ENCODE results near the gene SUCO. TPM values are rescaled to one million over a fixed set of nuclear protein-coding genes. Genes with fewer than 3 reads are reported as not detected.
A peak's percentile ranks its signal among the peaks of the same experiment; 100 is the strongest.

SUCO gene
- total and polyA plus RNA-seq, 2 of the 4 experiments (the other 2 are of a cell fraction), result 11.4 to 21.5 TPM

GRCh38 chr1:172650474-172651193 lies 117.7 kb downstream of the SUCO start:
- BruUV-seq (replicated peaks), result no TSS peak
- Histone ChIP-seq H4K91ac (ENCODE audit: insufficient read depth, low read depth, low read length) (no peak overlapping the region), H4K5ac (ENCODE audit: low read depth, low read length) (no peak overlapping the region), H3K27ac (ENCODE audit: insufficient read depth, low read length) (no peak overlapping the region), H3K4me2 (ENCODE audit: low read depth, low read length) (no peak overlapping the region), H2BK5ac (ENCODE audit: low read depth, low read length, poor library complexity, severe bottlenecking) (no peak overlapping the region), H4K20me1 (ENCODE audit: insufficient read depth, low read length) (no peaks in the 10 kb centered on the region), H2AFZ (replicated peaks; ENCODE audit: low read length, poor library complexity) (no peak overlapping the region), H3K9me1 (ENCODE audit: insufficient read depth, low read length) (no peaks in the 10 kb centered on the region), H2AK5ac (ENCODE audit: low read depth, low read length) (no peak overlapping the region), H2BK15ac (ENCODE audit: low read depth, low read length) (no peak overlapping the region), H2BK20ac (ENCODE audit: low read depth, low read length) (no peak overlapping the region), H3K27me3 (ENCODE audit: control insufficient read depth, insufficient read depth, low read length) (no peaks in the 10 kb centered on the region), H3K4me3 (ENCODE audit: insufficient read depth, low read depth, low read length) (no peak overlapping the region), H3K79me1 (ENCODE audit: low read depth in 1 of 2, low read length in 2 of 2) (no peaks in the 10 kb centered on the region), H4K8ac (ENCODE audit: low read depth in 2 of 2, low read length in 2 of 2) (no peak overlapping the region), H3K18ac (ENCODE audit: low read depth, low read length) (no peak overlapping the region), H3K14ac (replicated peaks; ENCODE audit: low read depth, low read length) (peak overlapping the region; percentile 27; the same call in 1 of the 2 replicates), H3K56ac (ENCODE audit: extremely low read depth, insufficient read depth, low read length) (no peak overlapping the region), H3K4me1 (ENCODE audit: control insufficient read depth, insufficient read depth, low read length) (peaks cover 7% of the 10 kb centered on the region; the same call in 1 of the 2 replicates), H3K23ac (ENCODE audit: low read depth, low read length) (no peak overlapping the region), H2BK120ac (ENCODE audit: low read depth, low read length) (no peak overlapping the region), H3K36me3 (ENCODE audit: control insufficient read depth, insufficient read depth, low read length) (no peaks in the 10 kb centered on the region), H3K9ac (ENCODE audit: low read depth, low read length) (no peak overlapping the region), H3K4ac (ENCODE audit: low read depth, low read length) (no peak overlapping the region), H2AK9ac (replicated peaks; ENCODE audit: low read depth, low read length, poor library complexity) (no peak overlapping the region), H3K9me3 (ENCODE audit: control insufficient read depth, insufficient read depth, low read length) (no peaks in the 10 kb centered on the region)
- ATAC-seq (ENCODE audit: low read depth) (no peak; the same call in 1 of the 2 replicates), DNase-seq (peak; percentile 80)
- intact Hi-C loops (cut with micrococcal nuclease), result no loop called here
- in situ Hi-C loops (cut with MboI; ENCODE audit: low sequenced_read_pairs), result no loop called here
- ChIA-PET CTCF (no interaction called here), POLR2A (ENCODE audit: unreplicated experiment) (no interaction called here)
- dilution Hi-C loops (cut with HindIII; ENCODE audit: low sequenced_read_pairs, unreplicated experiment), result no loop called here
- WGBS, 2 experiments (ENCODE audit: extremely low coverage in 2 of 2, insufficient read length in 1 of 2), result no CpG with 5 or more reads among the region's 2 CpGs
- no peak for TF ChIP-seq SMC3 (IDR thresholded peaks at IDR 0.05; ENCODE audit: low read depth, low read length)
- no peak for TF ChIP-seq RAD21 (IDR thresholded peaks at IDR 0.05; ENCODE audit: low read length)
- TF ChIP-seq NFE2L2 (IDR thresholded peaks at IDR 0.05; ENCODE audit: low read depth, low read length), result no peak
- no peak for TF ChIP-seq MXI1 (IDR thresholded peaks at IDR 0.05; ENCODE audit: borderline replicate concordance, low read depth, low read length)
- no peak for TF ChIP-seq USF2 (IDR thresholded peaks at IDR 0.05; ENCODE audit: low read depth, low read length)
- TF ChIP-seq, protein P1, sequence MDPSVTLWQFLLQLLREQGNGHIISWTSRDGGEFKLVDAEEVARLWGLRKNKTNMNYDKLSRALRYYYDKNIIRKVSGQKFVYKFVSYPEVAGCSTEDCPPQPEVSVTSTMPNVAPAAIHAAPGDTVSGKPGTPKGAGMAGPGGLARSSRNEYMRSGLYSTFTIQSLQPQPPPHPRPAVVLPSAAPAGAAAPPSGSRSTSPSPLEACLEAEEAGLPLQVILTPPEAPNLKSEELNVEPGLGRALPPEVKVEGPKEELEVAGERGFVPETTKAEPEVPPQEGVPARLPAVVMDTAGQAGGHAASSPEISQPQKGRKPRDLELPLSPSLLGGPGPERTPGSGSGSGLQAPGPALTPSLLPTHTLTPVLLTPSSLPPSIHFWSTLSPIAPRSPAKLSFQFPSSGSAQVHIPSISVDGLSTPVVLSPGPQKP (IDR thresholded peaks at IDR 0.05; ENCODE audit: borderline replicate concordance, low read depth, low read length), result no peak
- no peak for TF ChIP-seq RFX5 (IDR thresholded peaks at IDR 0.05; ENCODE audit: low read depth, low read length)

Data from IMR-90 (cell line).